ENCODE measurements around the gene FSIP2.
"Not testable (repeated sequence)": the region's sequence is repeated elsewhere in the genome, so short reads cannot be mapped to it uniquely, and the experiment has no call there.

The FSIP2 gene

DNA sequence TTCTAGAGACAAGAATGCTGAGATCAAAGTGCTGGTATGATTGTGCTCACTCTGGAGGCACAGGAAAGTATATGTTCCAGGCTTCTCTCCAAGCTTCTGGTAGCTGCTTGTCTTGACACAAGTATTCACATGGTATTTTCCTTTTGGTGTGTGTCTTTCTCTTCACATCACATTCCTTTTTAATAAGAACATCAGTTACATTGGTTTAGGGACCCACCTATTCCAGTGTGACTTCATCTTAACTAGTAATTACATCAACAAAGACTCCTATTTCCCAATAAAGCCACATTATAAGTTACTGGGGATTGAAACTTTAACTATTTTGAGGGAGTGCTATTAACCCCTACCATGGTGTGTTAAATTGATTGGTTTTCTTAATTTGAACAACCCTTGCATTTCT is 119.1 kb downstream of the FSIP2 start:
- POLR2A ChIA-PET: no interaction called here
- TF ChIP-seq, protein P1, sequence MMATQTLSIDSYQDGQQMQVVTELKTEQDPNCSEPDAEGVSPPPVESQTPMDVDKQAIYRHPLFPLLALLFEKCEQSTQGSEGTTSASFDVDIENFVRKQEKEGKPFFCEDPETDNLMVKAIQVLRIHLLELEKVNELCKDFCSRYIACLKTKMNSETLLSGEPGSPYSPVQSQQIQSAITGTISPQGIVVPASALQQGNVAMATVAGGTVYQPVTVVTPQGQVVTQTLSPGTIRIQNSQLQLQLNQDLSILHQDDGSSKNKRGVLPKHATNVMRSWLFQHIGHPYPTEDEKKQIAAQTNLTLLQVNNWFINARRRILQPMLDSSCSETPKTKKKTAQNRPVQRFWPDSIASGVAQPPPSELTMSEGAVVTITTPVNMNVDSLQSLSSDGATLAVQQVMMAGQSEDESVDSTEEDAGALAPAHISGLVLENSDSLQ (IDR thresholded peaks at IDR 0.05): no peak
- TF ChIP-seq TARDBP (IDR thresholded peaks at IDR 0.05) (no peak), CTBP1 (IDR thresholded peaks at IDR 0.05; ENCODE audit: borderline replicate concordance) (no peak), FOXA1 (IDR thresholded peaks at IDR 0.05) (no peak), ARNT (IDR thresholded peaks at IDR 0.05) (no peak), LEF1 (IDR thresholded peaks at IDR 0.05; ENCODE audit: borderline replicate concordance) (no peak), FOXK2 (IDR thresholded peaks at IDR 0.05) (no peak), SP1 (IDR thresholded peaks at IDR 0.05) (no peak), FOXM1 (IDR thresholded peaks at IDR 0.05; ENCODE audit: borderline replicate concordance) (no peak), BHLHE40 (IDR thresholded peaks at IDR 0.05; ENCODE audit: borderline replicate concordance) (no peak), HDGF (IDR thresholded peaks at IDR 0.05; ENCODE audit: borderline replicate concordance) (no peak), ELF4 (IDR thresholded peaks at IDR 0.05) (no peak), ZNF384 (IDR thresholded peaks at IDR 0.05) (no peak), NFRKB (IDR thresholded peaks at IDR 0.05) (no peak)
- CTCF ChIA-PET: no interaction called here
- no peak for DNase-seq (ENCODE audit: extremely low spot score)

DNA sequence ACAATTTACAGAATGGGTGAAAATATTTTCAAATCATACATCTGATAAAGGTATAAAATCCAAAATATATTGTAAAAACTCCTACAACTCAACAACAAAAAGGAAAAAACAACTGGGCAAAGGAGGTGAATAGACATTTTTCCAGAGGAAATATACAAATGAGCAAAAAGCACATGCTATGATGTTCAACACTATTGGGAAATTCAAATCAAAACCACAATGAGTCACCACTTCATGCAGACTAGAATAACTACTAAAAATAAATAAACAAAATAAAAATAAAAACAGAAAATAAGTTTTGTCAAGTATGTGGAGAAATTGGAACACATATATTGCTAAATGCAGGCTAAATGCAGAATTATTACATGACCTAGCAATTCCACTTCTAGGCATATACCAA is 120.9 kb downstream of the FSIP2 start:
- DNase-seq (ENCODE audit: extremely low spot score): no peak

DNA sequence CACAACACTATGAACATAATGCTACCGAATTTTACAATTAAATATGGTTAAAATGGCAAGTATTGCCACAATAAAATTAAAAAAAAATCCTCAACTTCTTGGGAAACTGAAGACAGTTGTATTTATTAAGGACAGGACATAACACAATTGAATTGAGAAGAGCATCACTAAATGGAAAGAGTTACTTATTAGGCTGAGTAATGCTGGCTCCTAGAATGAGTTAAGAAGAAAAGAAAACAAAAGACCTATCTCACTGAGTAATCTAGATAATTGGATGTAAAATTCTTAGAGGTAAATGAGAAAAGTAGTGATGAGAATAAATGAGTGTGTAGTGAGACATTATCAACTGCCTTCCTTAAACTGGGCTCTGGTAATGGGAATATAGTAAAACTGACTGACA is 121.7 kb downstream of the FSIP2 start:
- POLR2A ChIA-PET: no interaction called here
- CTCF ChIA-PET: no interaction called here
- TF ChIP-seq LEF1 (IDR thresholded peaks at IDR 0.05; ENCODE audit: borderline replicate concordance) (no peak), ZNF384 (IDR thresholded peaks at IDR 0.05) (no peak), NFRKB (IDR thresholded peaks at IDR 0.05) (no peak), TARDBP (IDR thresholded peaks at IDR 0.05) (no peak)
- TF ChIP-seq, protein P1 (IDR thresholded peaks at IDR 0.05): peak; percentile 88
- no peak for DNase-seq (ENCODE audit: extremely low spot score)

More for the DNA sequence above, 120.9 kb downstream of the FSIP2 start:
- TF ChIP-seq SP1 (IDR thresholded peaks at IDR 0.05) (no peak), FOXA1 (IDR thresholded peaks at IDR 0.05) (no peak), TARDBP (IDR thresholded peaks at IDR 0.05) (no peak), ELF4 (IDR thresholded peaks at IDR 0.05) (no peak), CTBP1 (IDR thresholded peaks at IDR 0.05; ENCODE audit: borderline replicate concordance) (no peak), BHLHE40 (IDR thresholded peaks at IDR 0.05; ENCODE audit: borderline replicate concordance) (no peak), ARNT (IDR thresholded peaks at IDR 0.05) (no peak), FOXK2 (IDR thresholded peaks at IDR 0.05) (no peak), L3MBTL2 (conservative IDR thresholded peaks at IDR 0.05) (no peak), ZNF384 (IDR thresholded peaks at IDR 0.05) (no peak), NFRKB (IDR thresholded peaks at IDR 0.05) (no peak), FOXM1 (IDR thresholded peaks at IDR 0.05; ENCODE audit: borderline replicate concordance) (no peak), LEF1 (IDR thresholded peaks at IDR 0.05; ENCODE audit: borderline replicate concordance) (no peak), HDGF (IDR thresholded peaks at IDR 0.05; ENCODE audit: borderline replicate concordance) (no peak)
- ChIA-PET POLR2A (no interaction called here), CTCF (no interaction called here)

DNA sequence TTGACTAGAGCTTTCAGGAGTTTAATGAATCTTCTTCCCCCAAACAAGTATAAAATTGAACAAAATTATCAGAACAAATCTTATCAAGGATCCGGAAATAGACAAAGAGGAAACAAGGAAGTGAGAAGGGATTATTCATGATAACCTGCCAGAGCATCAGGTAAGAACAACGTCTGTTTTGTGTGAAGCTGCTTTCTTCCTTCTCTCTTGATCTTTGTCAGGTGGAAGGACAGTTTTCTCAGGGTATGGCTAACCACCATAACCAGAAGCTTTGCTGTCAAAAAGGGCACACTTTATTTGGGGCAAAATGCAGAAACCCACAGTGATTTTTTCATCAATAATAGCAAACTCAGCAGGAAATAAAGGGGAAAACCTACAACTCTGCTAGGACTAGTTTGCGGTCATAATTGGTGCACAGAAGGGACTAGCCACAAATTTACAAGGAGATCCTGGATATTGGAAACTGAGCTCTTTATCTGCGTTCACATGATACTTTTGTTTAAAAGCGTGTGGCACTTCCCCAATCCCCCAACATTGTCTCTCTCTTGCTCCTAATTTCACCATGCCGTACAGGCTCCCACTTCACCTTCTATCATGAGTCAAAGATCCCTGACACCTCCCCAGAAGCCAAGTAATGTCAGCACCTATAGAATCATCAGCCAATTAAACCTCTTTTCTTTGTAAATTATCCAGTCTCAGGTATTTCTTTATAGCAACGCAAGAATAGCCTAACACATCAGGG is 124.2 kb downstream of the FSIP2 start:
- no peak for DNase-seq (ENCODE audit: extremely low spot score)
- TF ChIP-seq NFRKB (IDR thresholded peaks at IDR 0.05) (no peak), SUZ12 (IDR thresholded peaks at IDR 0.05) (no peak), SP1 (IDR thresholded peaks at IDR 0.05) (no peak), L3MBTL2 (conservative IDR thresholded peaks at IDR 0.05) (no peak), HDGF (IDR thresholded peaks at IDR 0.05; ENCODE audit: borderline replicate concordance) (no peak), LEF1 (IDR thresholded peaks at IDR 0.05; ENCODE audit: borderline replicate concordance) (no peak), FOXA1 (IDR thresholded peaks at IDR 0.05) (no peak), FOXK2 (IDR thresholded peaks at IDR 0.05) (no peak), ELF4 (IDR thresholded peaks at IDR 0.05) (no peak), FOXM1 (IDR thresholded peaks at IDR 0.05; ENCODE audit: borderline replicate concordance) (no peak), ARNT (IDR thresholded peaks at IDR 0.05) (no peak), BHLHE40 (IDR thresholded peaks at IDR 0.05; ENCODE audit: borderline replicate concordance) (no peak), ZNF384 (IDR thresholded peaks at IDR 0.05) (no peak), TARDBP (IDR thresholded peaks at IDR 0.05) (no peak), CTBP1 (IDR thresholded peaks at IDR 0.05; ENCODE audit: borderline replicate concordance) (no peak)
- TF ChIP-seq, protein P1 (IDR thresholded peaks at IDR 0.05): no peak
- ChIA-PET CTCF (no interaction called here), POLR2A (interaction anchor here (1.0 kb wide), 1 partner anchor 15 kb away, joined by 3 read pairs; no protein-coding TSS in a partner anchor)

DNA sequence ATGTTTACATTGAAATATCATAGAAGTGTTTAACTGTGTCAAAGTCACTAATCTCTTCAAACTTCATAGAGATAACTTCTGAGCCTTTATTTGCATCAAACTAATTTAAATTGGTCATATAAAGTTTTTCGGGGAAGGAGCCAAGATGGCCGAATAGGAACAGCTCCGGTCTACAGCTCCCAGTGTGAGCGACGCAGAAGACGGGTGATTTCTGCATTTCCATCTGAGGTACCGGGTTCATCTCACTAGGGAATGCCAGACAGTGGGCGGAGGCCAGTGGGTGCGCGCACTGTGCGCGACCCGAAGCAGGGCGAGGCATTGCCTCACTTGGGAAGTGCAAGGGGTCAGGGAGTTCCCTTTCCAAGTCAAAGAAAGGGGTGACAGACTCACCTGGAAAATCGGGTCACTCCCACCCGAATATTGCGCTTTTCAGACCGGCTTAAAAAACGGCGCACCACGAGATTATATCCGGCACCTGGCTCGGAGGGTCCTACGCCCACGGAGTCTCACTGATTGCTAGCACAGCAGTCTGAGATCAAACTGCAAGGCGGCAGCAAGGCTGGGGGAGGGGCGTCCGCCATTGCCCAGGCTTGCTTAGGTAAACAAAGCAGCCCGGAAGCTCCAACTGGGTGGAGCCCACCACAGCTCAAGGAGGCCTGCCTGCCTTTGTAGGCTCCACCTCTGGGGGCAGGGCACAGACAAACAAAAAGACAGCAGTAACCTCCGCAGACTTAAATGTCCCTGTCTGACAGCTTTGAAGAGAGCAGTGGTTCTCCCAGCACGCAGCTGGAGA is 126.1 kb downstream of the FSIP2 start:
- CTCF ChIA-PET: interaction anchor here (0.6 kb wide), 1 partner anchor 123 kb away, joined by 3 read pairs; no protein-coding TSS in a partner anchor
- POLR2A ChIA-PET; DNase-seq (ENCODE audit: extremely low spot score): not testable (repeated sequence)

All from HEK293T (cell line).